ENCODE data around the gene CD276. TPM values are rescaled to one million over a fixed set of nuclear protein-coding genes. Genes with fewer than 3 reads are reported as not detected.

The CD276 gene
- total RNA-seq, 1 donor from 2014 or later: 38.5 TPM

Other genes starting within 250 kb of the CD276 start
- gene REC114, start 241.2 kb upstream of the CD276 start, total RNA-seq (ENCODE audit: insufficient read depth, low replicate concordance): not detected
- gene NPTN, start 51.0 kb upstream of the CD276 start, total RNA-seq (ENCODE audit: insufficient read depth, low replicate concordance): 221 TPM
- 9.6 TPM for gene INSYN1, start 69.0 kb downstream of the CD276 start, total RNA-seq (ENCODE audit: insufficient read depth, low replicate concordance)
- gene TBC1D21, start 189.2 kb downstream of the CD276 start, total RNA-seq (ENCODE audit: insufficient read depth, low replicate concordance): not detected
- 212 TPM for gene LOXL1, start 242.1 kb downstream of the CD276 start, total RNA-seq (ENCODE audit: insufficient read depth, low replicate concordance)

Data from umbilical cord (tissue), 1 donor.